ENCODE data around the gene CHD5. TPM values are rescaled to one million over a fixed set of nuclear protein-coding genes. Genes with fewer than 3 reads are reported as not detected.

CHD5 gene
- total RNA-seq, 4 donors from 2014 or later = 0.15 to 0.94 (median 0.26) TPM

DNA sequence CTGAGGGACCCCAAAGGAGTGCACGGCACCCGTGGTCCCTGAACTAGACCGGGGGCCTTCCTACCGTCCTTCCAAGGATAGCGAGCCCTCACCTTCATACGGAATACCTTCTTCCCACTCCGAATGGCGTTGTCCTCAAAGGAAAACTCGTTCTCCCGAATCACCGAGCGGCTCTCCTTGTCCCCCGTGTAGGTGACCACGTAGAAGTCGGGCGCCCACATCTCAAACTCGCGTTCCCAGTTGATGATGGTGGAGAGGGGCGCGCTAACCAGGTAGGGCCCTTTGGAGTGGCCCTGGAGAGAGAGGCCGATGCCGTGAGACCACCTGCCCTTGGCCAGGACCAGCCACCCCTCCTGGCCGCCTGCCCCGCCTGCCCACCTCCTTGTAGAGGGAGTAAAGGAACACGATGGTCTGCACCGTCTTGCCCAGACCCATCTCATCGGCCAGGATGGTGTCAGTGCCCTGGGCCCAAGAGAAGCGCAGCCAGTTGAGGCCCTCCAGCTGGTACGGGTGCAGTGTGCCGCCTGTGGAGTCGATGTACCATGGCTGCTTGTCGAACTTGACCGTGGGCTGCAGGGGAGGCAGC is 38.0 kb downstream of the CHD5 start:
- no peaks in the 10 kb centered on the region for H3K4me1 ChIP-seq
- H3K27me3 ChIP-seq = no peaks in the 10 kb centered on the region
- no peaks in the 10 kb centered on the region for H3K9me3 ChIP-seq
- DNase-seq = no peak
- no peak for TF ChIP-seq POLR2A (IDR thresholded peaks at IDR 0.05)
- TF ChIP-seq, protein P1, sequence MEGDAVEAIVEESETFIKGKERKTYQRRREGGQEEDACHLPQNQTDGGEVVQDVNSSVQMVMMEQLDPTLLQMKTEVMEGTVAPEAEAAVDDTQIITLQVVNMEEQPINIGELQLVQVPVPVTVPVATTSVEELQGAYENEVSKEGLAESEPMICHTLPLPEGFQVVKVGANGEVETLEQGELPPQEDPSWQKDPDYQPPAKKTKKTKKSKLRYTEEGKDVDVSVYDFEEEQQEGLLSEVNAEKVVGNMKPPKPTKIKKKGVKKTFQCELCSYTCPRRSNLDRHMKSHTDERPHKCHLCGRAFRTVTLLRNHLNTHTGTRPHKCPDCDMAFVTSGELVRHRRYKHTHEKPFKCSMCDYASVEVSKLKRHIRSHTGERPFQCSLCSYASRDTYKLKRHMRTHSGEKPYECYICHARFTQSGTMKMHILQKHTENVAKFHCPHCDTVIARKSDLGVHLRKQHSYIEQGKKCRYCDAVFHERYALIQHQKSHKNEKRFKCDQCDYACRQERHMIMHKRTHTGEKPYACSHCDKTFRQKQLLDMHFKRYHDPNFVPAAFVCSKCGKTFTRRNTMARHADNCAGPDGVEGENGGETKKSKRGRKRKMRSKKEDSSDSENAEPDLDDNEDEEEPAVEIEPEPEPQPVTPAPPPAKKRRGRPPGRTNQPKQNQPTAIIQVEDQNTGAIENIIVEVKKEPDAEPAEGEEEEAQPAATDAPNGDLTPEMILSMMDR (IDR thresholded peaks at IDR 0.05) = no peak
- intact Hi-C loops (cut with DNase I) = no loop called here
- H3K36me3 ChIP-seq = no peaks in the 10 kb centered on the region
- 91 to 93% methylated on average over 30 of the region's 33 CpGs for WGBS, 2 donors
- no peak overlapping the region for H3K4me3 ChIP-seq (replicated peaks in 1 of 3)
- no peak overlapping the region for H3K27ac ChIP-seq

DNA sequence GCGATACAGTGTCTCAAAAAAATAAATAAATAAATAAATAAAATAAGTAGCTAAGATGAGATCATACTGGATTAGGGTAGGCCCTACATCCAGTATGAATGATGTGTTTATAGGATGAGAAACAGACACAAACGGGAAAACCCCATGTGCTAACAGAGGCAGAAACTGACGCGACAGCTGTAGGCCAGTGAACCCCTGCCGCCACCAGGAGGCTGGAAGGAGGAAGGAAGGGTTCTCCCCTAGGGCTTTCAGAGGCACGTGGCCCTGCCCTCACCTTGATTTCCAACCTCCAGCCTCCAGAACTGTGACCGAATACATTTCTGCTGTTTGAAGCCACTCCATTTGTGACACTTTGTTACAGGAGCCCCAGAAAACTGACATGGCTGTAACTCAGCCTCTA is 38.5 kb downstream of the CHD5 start:
- no peaks in the 10 kb centered on the region for H3K27me3 ChIP-seq
- DNase-seq = no peak
- H3K27ac ChIP-seq = no peak overlapping the region
- intact Hi-C loops (cut with DNase I) = no loop called here
- H3K4me3 ChIP-seq (replicated peaks in 1 of 3) = no peak overlapping the region
- H3K9me3 ChIP-seq = no peaks in the 10 kb centered on the region
- no peak for TF ChIP-seq POLR2A (IDR thresholded peaks at IDR 0.05)
- TF ChIP-seq, protein P1 (IDR thresholded peaks at IDR 0.05) = no peak
- H3K4me1 ChIP-seq = no peaks in the 10 kb centered on the region
- WGBS, 2 donors = 41 to 42% methylated on average over 7 of the region's 7 CpGs
- H3K36me3 ChIP-seq = no peaks in the 10 kb centered on the region

DNA sequence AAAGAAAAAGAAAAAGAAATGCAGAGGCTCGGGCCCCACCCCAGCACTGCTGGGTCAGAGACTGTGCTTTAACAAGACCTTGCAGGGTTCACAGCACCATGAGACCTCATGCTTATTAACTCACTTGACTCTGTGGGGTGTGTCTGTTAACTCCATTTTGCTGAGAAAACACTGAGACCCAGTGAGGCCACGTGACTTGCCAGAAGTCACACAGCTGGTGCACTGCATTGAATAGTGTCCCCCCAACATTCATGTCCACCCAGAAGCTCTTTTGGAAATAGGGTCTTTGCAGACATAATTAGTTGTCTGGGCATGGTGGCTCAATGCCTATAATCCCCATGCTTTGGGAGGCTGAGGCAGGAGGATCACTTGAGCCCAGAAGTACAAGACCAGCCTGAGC is 39.7 kb downstream of the CHD5 start:
- Histone ChIP-seq H3K27ac (no peak overlapping the region), H3K36me3 (no peaks in the 10 kb centered on the region), H3K27me3 (no peaks in the 10 kb centered on the region), H3K4me3 (replicated peaks in 1 of 3) (no peak overlapping the region), H3K9me3 (no peaks in the 10 kb centered on the region), H3K4me1 (no peaks in the 10 kb centered on the region)
- intact Hi-C loops (cut with DNase I) = no loop called here
- TF ChIP-seq, protein P1 (IDR thresholded peaks at IDR 0.05) = no peak
- TF ChIP-seq POLR2A (IDR thresholded peaks at IDR 0.05) = no peak
- no peak for DNase-seq
- WGBS, 2 donors = 77 to 84% methylated on average over 2 of the region's 2 CpGs

DNA sequence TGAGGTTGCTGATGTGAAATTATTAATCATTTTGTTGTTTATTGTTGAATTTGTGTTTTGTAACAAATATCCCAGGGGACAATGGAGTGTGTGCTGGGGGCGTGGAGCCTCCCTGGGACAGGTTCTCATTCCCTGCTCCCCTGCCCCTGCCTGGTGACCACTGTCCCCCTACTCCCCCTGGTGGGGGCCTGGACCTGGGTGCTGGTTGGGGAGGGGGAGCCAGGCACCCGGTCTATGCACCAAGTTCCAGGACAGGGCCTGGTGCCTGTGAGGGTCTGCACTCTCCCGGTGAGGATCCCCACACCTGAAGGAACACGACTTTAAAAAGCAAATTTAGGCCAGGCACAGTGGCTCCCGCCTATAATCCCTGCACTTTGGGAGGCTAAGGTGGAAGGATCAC is 42.4 kb downstream of the CHD5 start:
- no peaks in the 10 kb centered on the region for H3K36me3 ChIP-seq
- TF ChIP-seq, protein P1 (IDR thresholded peaks at IDR 0.05) = no peak
- TF ChIP-seq POLR2A (IDR thresholded peaks at IDR 0.05) = no peak
- no peak overlapping the region for H3K27ac ChIP-seq
- no peaks in the 10 kb centered on the region for H3K4me1 ChIP-seq
- WGBS, 2 donors = 75 to 76% methylated on average over 4 to 5 of the region's 5 CpGs
- intact Hi-C loops (cut with DNase I) = no loop called here
- no peaks in the 10 kb centered on the region for H3K9me3 ChIP-seq
- DNase-seq = no peak
- H3K4me3 ChIP-seq (replicated peaks in 1 of 3) = no peak overlapping the region
- no peaks in the 10 kb centered on the region for H3K27me3 ChIP-seq

DNA sequence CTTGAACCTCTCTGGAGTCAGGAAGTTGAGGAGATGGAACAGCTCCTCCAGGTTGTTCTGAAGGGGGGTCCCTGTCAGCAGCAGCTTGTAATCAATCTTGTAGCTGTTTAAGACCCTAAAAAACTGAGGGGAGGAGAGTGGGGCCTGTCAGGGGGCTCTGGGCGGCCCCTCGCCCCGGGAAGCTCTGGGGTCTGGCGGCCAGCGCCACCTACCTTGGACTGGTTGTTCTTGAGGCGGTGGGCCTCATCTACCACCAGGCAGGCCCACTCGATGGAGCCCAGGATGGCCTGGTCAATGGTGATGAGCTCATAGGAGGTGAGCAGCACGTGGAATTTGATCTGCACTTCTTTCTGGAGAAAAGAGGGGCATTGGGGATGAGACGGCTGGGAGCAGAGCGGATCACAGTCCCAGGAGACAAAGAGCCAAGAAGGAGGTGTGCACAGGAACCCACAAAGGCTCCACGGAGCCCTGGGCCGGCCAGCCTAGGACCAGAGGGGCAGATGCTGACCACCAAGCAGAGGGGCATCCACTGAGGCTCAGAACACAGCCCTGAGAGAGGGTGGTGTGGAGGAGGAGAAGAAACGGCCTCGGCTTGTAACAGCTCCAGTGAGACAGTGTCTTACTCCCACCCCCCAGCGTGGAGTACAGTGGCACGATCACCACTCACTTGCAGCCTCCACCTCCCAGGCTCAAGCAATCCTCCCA is 43.5 kb downstream of the CHD5 start:
- WGBS, 2 donors = 72 to 74% methylated on average over 10 to 16 of the region's 16 CpGs

More for the DNA sequence above, 43.5 kb downstream of the CHD5 start:
- no peaks in the 10 kb centered on the region for H3K27me3 ChIP-seq
- no peak overlapping the region for H3K27ac ChIP-seq
- no peak for DNase-seq
- no peaks in the 10 kb centered on the region for H3K36me3 ChIP-seq
- no peak overlapping the region for H3K4me3 ChIP-seq (replicated peaks in 1 of 3)
- H3K4me1 ChIP-seq = no peaks in the 10 kb centered on the region
- no peaks in the 10 kb centered on the region for H3K9me3 ChIP-seq
- intact Hi-C loops (cut with DNase I) = no loop called here
- TF ChIP-seq, protein P1 (IDR thresholded peaks at IDR 0.05) = no peak
- TF ChIP-seq POLR2A (IDR thresholded peaks at IDR 0.05) = no peak
